GM12801 (cell line): ENCODE measurements around the gene PRKCD.

Experiments used
- CTCF ChIP-seq: IDR thresholded peaks from one replicate; pipeline ENCODE4 v1.5.1; 2011; ENCODE audit warnings: control low read depth; ENCODE audit not compliant: insufficient read length; ENCODE audit errors: extremely low read depth

The PRKCD gene

GRCh38 chr3:53160660-53161449 lies at the start of gene PRKCD:
TSS of gene PRKCD (plus strand) at chr3:53161209. CDS start at chr3:53178423, 17,214 bp downstream.
- no peak for TF ChIP-seq CTCF

DNA sequence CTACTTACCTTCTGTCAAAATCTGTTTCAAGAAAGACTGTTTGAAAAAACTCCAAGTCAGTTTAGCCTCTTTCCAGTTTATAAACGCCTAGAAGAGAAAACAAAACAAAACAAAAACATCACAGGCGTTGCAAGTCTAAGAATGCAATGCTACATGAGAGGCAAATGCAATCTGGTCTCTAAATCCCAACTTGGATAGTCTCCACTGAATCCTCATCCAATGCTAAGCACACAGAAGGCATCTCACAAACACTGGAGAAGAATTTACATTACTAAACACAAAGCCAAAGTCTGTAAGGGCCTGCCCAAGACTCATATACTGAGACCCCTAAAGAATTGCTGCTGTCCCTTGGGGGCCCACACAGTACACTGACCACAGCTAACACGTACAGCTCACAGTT lies 49.2 kb upstream of the PRKCD start:
- no peak for TF ChIP-seq CTCF

DNA sequence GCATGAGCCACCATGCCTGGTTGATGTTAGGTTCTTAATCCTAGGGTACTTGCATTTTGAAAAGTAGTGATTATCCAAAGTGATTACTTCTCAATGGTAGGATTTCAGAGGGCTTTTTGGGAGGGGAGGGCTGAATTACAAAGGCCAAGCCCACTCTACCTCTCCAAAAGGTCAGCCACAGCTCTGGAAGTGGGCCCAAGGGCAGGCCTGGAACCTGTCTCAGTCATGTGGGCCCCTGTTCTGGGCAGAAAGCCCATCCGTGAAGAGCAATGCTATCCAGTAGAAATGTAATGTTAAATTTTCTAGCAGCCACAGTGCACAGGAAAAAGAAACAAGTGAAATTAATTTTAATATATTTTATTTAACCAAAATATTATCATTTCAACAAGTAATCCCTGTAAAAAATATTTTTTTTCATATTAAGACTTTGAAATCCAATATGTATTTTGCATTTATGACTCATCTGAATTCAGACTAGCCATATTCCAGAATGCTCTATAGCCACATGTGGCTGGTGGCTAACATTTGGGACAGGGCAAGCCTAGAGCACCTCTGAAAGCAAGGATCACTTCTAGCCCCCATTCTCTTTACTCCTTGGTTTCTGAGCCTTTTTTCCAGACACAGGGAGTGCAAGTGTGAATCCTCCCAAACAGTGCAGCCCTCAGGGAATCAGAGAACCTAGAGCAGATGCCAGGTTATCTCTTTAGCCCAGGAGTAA lies 47.6 kb upstream of the PRKCD start:
- no peak for TF ChIP-seq CTCF

GRCh38 chr3:53114011-53114400 lies 47.0 kb upstream of the PRKCD start:
- TF ChIP-seq CTCF = peak; percentile 39

DNA sequence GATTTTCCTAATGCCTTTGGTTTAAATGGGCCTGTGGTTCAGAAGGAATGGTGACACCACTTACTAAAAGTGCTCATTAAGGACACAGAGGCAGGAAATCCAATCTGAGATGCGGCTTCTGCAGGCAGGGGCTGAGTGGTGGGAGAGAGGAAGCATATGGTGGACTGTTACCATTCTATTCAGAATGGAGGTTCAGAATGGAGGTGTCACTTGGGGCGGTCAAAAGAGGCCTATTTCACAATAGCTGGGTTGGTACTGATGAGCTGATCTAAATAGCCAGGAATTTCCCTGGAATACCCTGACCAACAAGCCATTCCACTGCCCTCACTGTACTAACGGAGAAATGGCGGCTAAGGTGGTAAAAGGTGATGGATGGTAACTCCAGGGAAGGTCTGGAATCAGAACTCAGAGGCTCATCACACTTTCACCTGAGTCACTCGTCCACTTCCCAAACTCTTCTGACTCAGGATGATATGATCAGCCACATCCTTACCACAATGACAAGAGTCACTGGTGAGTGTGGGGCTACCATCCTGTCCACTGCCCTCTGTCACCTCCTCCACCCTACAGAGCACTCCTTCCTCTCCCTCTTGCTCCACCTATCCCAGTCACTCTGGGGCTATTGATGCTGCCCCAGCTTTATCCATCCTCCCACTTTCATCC lies 46.5 kb upstream of the PRKCD start:
- TF ChIP-seq CTCF = no peak

DNA sequence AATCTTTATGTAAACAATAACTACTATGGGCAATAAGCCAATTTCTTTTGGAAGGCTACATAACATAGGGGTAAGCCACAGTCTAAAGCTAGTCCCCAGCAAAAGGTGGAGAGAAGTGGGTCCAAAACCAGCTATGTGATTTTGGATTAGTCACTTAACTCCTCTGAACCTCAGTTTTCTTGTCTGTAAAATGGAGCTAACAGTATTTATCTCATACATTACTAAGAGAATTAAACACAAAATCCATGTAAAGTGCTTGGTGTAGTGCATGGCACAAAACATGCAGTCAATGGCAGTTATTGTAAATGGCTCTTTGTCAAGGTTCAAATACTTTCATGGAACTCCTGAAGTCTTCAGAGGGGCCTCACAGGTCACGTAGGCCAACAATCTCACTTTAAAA lies 44.1 kb upstream of the PRKCD start:
- no peak for TF ChIP-seq CTCF

GRCh38 chr3:53120336-53120735 lies 40.7 kb upstream of the PRKCD start:
- TF ChIP-seq CTCF = no peak
